GM19467 (cell line): ENCODE results near the gene SELENOF.
"Not testable (repeated sequence)": the region's sequence is repeated elsewhere in the genome, so short reads cannot be mapped to it uniquely, and the experiment has no call there.

Source experiments
- ATAC-seq: cut with Tn5 transposase; IDR thresholded peaks from one replicate; pipeline ENCODE4 v1.9.1; 2021; ENCODE audit warnings: mild to moderate bottlenecking, moderate library complexity; ENCODE audit not compliant: unreplicated experiment

Gene SELENOF

GRCh38 chr1:86922445-86922844, 8.5 kb upstream of the SELENOF start:
- ATAC-seq: no peak

- no peak for ATAC-seq
Observed at GRCh38 chr1:86916752-86917151, 2.8 kb upstream of the SELENOF start.

GRCh38 chr1:86915737-86916235, 1.9 kb upstream of the SELENOF start:
- no peak for ATAC-seq

GRCh38 chr1:86914998-86915736, 1.2 kb upstream of the SELENOF start:
- peak; percentile 15 for ATAC-seq

GRCh38 chr1:86914601-86914997, 673 bp upstream of the SELENOF start, which contains the start of gene HS2ST1:
Gene HS2ST1, plus strand, starts transcription at chr1:86914635.
- ATAC-seq: no peak

- no peak for ATAC-seq
Observed at GRCh38 chr1:86913399-86913895, 479 bp downstream of the SELENOF start.

- no peak for ATAC-seq
Observed at GRCh38 chr1:86912281-86912900, 1.5 kb downstream of the SELENOF start.

- no peak for ATAC-seq
Observed at GRCh38 chr1:86906419-86906818, 7.5 kb downstream of the SELENOF start.

GRCh38 chr1:86905875-86906274, 8.1 kb downstream of the SELENOF start:
- ATAC-seq: no peak

GRCh38 chr1:86899401-86899800, 14.5 kb downstream of the SELENOF start:
- not testable (repeated sequence) for ATAC-seq

GRCh38 chr1:86888327-86888726, 25.6 kb downstream of the SELENOF start:
- no peak for ATAC-seq

GRCh38 chr1:86887479-86888162, 26.3 kb downstream of the SELENOF start:
- ATAC-seq: no peak

GRCh38 chr1:86875722-86876121, 38.2 kb downstream of the SELENOF start:
- ATAC-seq: no peak

- ATAC-seq: no peak
Observed at GRCh38 chr1:86872086-86872485, 41.8 kb downstream of the SELENOF start.

- ATAC-seq: no peak
Observed at GRCh38 chr1:86871001-86871400, 42.9 kb downstream of the SELENOF start.

GRCh38 chr1:86868477-86868876, 45.4 kb downstream of the SELENOF start:
- no peak for ATAC-seq

GRCh38 chr1:86867278-86867677, 46.6 kb downstream of the SELENOF start:
- not testable (repeated sequence) for ATAC-seq

GRCh38 chr1:86866665-86867064, 47.3 kb downstream of the SELENOF start:
- no peak for ATAC-seq

- no peak for ATAC-seq
Observed at GRCh38 chr1:86865973-86866637, 47.8 kb downstream of the SELENOF start.

- no peak for ATAC-seq
Observed at GRCh38 chr1:86862920-86863319, 51.0 kb downstream of the SELENOF start.

GRCh38 chr1:86861424-86861823, 52.5 kb downstream of the SELENOF start:
- no peak for ATAC-seq
